PFSK-1 (cell line): Measurements from ENCODE around the gene TMEM151A.

ENCODE experiments used
- POLR2AphosphoS5 ChIP-seq: IDR thresholded peaks from 2 replicates; pipeline ENCODE4 v1.6.1; 2012; ENCODE audit warnings: low read depth, mild to moderate bottlenecking, control low read depth, low read length, moderate library complexity
- SIN3A ChIP-seq: IDR thresholded peaks from 2 replicates; pipeline ENCODE4 v1.6.1; 2012; ENCODE audit warnings: mild to moderate bottlenecking, low read length, moderate library complexity, borderline replicate concordance; ENCODE audit not compliant: insufficient read depth

DNA sequence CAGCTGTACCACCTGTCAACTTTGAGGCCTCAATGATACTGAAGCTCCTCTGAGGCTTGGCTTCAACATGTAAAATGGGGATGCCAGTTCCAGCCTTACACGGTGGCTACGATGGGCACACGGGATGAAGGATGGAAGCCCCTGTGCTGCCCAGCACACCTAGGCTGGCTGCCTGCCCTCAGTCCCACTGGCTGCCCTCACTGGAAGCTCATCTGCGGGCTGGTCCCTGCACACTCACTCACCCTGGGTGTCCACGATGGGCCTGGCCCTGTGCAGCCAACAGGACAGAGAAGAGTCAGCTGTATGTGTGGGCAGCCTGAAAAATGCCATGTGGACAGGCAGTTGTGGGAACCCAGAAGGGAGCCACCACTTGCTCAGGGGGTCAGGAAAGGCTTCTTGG lies 5.0 kb upstream of the TMEM151A start:
- TF ChIP-seq POLR2AphosphoS5 (no peak), SIN3A (no peak)
